GM23338 (cell line): Measurements from ENCODE around the gene UNC13D.

Experiments
- CREB1 ChIP-seq: fragments of 250-450 bp; sonication (Bioruptor Pico); IDR thresholded peaks from 2 replicates; pipeline ENCODE4 v1.5.0; 2020; ENCODE audit warnings: low read depth, mild to moderate bottlenecking, moderate library complexity
- CTCF ChIP-seq, 2 experiments: fragments of 200-600 bp in 1 of 2; sonication (generic) in 1 of 2; conservative IDR thresholded peaks; 2 replicates each; pipeline versions ENCODE4 v1.5.1 to v1.6.1; 2016 to 2017; ENCODE audit warnings: antibody characterized with exemption in 2 of 2, low read depth in 2 of 2, mild to moderate bottlenecking in 2 of 2, moderate library complexity in 1 of 2
- ETS1 ChIP-seq: IDR thresholded peaks from 2 replicates; pipeline ENCODE4 v1.6.1; 2016; ENCODE audit warnings: antibody characterized with exemption
- EZH2 ChIP-seq: fragments of 200-600 bp; sonication (generic); IDR thresholded peaks from one replicate; pipeline ENCODE4 v1.8.0; 2017; ENCODE audit warnings: antibody characterized with exemption, mild to moderate bottlenecking, low read depth; ENCODE audit not compliant: unreplicated experiment
- EZH2phosphoT487 ChIP-seq: fragments of 200-600 bp; sonication (generic); IDR thresholded peaks from one replicate; pipeline ENCODE4 v1.8.1; 2018; ENCODE audit warnings: antibody characterized with exemption; ENCODE audit not compliant: unreplicated experiment
- JUNB ChIP-seq: IDR thresholded peaks from one replicate; pipeline ENCODE4 v1.6.1; 2016; ENCODE audit warnings: antibody characterized with exemption; ENCODE audit not compliant: unreplicated experiment
- NANOG ChIP-seq: IDR thresholded peaks from 2 replicates; pipeline ENCODE4 v1.6.1; 2016; ENCODE audit warnings: antibody characterized with exemption, borderline replicate concordance
- POLR2AphosphoS5 ChIP-seq: IDR thresholded peaks from 2 replicates; pipeline ENCODE4 v1.6.1; 2016; ENCODE audit warnings: antibody characterized with exemption, low read depth
- REST ChIP-seq: IDR thresholded peaks from one replicate; pipeline ENCODE4 v1.6.1; 2018; ENCODE audit warnings: antibody characterized with exemption; ENCODE audit not compliant: unreplicated experiment
- STAT1 ChIP-seq: IDR thresholded peaks from one replicate; pipeline ENCODE4 v1.6.1; 2016; ENCODE audit warnings: antibody characterized with exemption; ENCODE audit not compliant: unreplicated experiment
- ZNF114 ChIP-seq: fragments of 250-450 bp; sonication (Bioruptor Pico); IDR thresholded peaks from 2 replicates; pipeline ENCODE4 v1.5.0; 2020; ENCODE audit warnings: mild to moderate bottlenecking, moderate library complexity
- ZNF331 ChIP-seq: fragments of 250-450 bp; sonication (Bioruptor Pico); IDR thresholded peaks from 2 replicates; pipeline ENCODE4 v1.5.0; 2020; ENCODE audit warnings: low read depth, mild to moderate bottlenecking, moderate library complexity
- ZNF462 ChIP-seq: fragments of 250-450 bp; sonication (Bioruptor Pico); IDR thresholded peaks from 2 replicates; pipeline ENCODE4 v1.5.0; 2020; ENCODE audit warnings: mild to moderate bottlenecking, moderate library complexity

- TF ChIP-seq REST, result no peak
- TF ChIP-seq CTCF (conservative IDR thresholded peaks at IDR 0.05; ENCODE audit: low read depth in 2 of 2), result no peak
- no peak for TF ChIP-seq EZH2
- TF ChIP-seq EZH2phosphoT487, result no peak
- no peak for TF ChIP-seq JUNB
- TF ChIP-seq POLR2AphosphoS5, result no peak
- no peak for TF ChIP-seq ZNF331 (CRISPR knock-in tag)
- TF ChIP-seq CREB1, result no peak
- TF ChIP-seq STAT1, result no peak
- no peak for TF ChIP-seq ZNF462 (CRISPR knock-in tag)
- TF ChIP-seq ETS1, result no peak
- no peak for TF ChIP-seq ZNF114
- TF ChIP-seq NANOG, result no peak
These were observed 9.2 kb upstream of the UNC13D start for GRCh38 chr17:75853433-75853832.
